ENCODE measurements around the gene LRTM1. TPM values are rescaled to one million over a fixed set of nuclear protein-coding genes. Genes with fewer than 3 reads are reported as not detected.
A peak's percentile ranks its signal among the peaks of the same experiment; 100 is the strongest.

LRTM1 gene
- total RNA-seq, 1 donor from 2014 or later = not detected

DNA sequence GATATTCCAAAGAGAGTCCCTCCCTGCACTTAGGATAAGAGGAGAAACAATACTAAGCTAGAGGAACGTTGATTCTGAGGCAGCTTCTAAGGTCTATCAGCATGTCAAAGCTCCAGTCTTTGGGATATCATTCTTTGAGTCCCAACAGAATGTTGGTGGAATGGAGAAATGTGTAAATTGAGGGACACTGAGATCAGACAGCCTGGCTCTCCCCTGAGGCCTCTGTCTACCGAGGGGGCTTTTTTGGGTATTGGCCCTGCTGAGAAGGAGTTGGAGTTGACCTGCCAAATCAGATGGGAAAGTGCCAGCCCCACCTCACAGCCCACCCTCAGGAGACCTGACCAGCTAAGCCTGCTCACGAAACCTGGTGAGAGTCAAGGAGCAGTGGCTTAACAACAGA, 27.6 kb upstream of the LRTM1 start:
- no peak for DNase-seq (ENCODE audit: low spot score, unreplicated experiment)
- TF ChIP-seq, protein P1, sequence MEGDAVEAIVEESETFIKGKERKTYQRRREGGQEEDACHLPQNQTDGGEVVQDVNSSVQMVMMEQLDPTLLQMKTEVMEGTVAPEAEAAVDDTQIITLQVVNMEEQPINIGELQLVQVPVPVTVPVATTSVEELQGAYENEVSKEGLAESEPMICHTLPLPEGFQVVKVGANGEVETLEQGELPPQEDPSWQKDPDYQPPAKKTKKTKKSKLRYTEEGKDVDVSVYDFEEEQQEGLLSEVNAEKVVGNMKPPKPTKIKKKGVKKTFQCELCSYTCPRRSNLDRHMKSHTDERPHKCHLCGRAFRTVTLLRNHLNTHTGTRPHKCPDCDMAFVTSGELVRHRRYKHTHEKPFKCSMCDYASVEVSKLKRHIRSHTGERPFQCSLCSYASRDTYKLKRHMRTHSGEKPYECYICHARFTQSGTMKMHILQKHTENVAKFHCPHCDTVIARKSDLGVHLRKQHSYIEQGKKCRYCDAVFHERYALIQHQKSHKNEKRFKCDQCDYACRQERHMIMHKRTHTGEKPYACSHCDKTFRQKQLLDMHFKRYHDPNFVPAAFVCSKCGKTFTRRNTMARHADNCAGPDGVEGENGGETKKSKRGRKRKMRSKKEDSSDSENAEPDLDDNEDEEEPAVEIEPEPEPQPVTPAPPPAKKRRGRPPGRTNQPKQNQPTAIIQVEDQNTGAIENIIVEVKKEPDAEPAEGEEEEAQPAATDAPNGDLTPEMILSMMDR (IDR thresholded peaks at IDR 0.05; ENCODE audit: unreplicated experiment) = no peak
- Mint-ChIP-seq H3K27ac (no peak overlapping the region), H3K4me1 (ENCODE audit: low read depth) (no peaks in the 10 kb centered on the region), H3K4me3 (ENCODE audit: low read depth) (no peak overlapping the region), H3K9me3 (ENCODE audit: low read depth) (no peaks in the 10 kb centered on the region), H3K36me3 (ENCODE audit: insufficient read depth) (no peaks in the 10 kb centered on the region), H3K27me3 (peaks cover 12% of the 10 kb centered on the region)

DNA sequence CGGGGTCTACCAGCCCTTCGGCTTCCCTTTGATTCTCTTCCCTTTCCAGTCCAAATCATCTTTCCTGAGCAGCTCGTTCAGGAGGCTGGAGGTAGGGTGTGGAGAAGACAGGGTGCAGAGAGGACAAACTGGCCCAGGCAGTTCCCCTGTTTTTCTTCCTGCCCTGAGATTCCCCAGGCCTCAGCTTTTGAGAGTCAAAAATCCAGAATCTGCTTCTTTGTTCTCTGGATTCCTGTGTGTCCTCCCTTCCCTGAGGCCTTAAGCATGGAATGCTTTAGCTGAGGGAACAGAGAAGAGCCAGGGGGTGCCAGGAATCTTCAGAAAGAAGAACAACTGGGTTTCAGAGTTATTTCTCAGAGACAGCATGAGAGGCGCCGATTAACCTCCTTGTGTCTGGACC, 26.7 kb upstream of the LRTM1 start:
- Mint-ChIP-seq H3K9me3 (ENCODE audit: low read depth) (no peaks in the 10 kb centered on the region), H3K27ac (no peak overlapping the region), H3K36me3 (ENCODE audit: insufficient read depth) (no peaks in the 10 kb centered on the region), H3K27me3 (peaks cover 15% of the 10 kb centered on the region), H3K4me3 (ENCODE audit: low read depth) (no peak overlapping the region), H3K4me1 (ENCODE audit: low read depth) (no peaks in the 10 kb centered on the region)
- no peak for DNase-seq (ENCODE audit: low spot score, unreplicated experiment)
- TF ChIP-seq, protein P1 (IDR thresholded peaks at IDR 0.05; ENCODE audit: unreplicated experiment) = no peak

DNA sequence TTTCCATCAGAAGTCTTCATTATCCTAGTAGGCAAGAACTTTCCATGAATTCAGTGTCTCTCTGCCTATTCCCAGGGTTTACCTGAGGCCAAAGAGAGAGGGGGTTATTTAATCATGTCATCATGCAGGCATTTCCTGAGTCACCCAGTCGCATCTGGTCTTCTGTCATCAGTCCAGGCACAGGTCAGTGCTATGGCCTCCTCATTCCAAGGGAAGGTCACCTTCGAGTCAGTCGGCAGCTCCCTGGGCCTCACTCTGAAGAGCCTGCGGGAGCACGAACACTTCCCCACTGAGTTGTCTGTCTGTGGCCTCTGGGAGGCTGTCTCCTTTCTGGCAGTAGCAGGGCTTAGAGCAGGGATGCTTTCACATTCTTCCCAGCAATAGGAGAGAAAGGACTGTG, 26.2 kb upstream of the LRTM1 start:
- Mint-ChIP-seq H3K27me3 (peaks cover 15% of the 10 kb centered on the region), H3K4me3 (ENCODE audit: low read depth) (no peak overlapping the region), H3K4me1 (ENCODE audit: low read depth) (no peaks in the 10 kb centered on the region), H3K27ac (peak overlapping the region; percentile 33), H3K9me3 (ENCODE audit: low read depth) (no peaks in the 10 kb centered on the region), H3K36me3 (ENCODE audit: insufficient read depth) (no peaks in the 10 kb centered on the region)
- no peak for DNase-seq (ENCODE audit: low spot score, unreplicated experiment)
- TF ChIP-seq, protein P1 (IDR thresholded peaks at IDR 0.05; ENCODE audit: unreplicated experiment) = no peak

DNA sequence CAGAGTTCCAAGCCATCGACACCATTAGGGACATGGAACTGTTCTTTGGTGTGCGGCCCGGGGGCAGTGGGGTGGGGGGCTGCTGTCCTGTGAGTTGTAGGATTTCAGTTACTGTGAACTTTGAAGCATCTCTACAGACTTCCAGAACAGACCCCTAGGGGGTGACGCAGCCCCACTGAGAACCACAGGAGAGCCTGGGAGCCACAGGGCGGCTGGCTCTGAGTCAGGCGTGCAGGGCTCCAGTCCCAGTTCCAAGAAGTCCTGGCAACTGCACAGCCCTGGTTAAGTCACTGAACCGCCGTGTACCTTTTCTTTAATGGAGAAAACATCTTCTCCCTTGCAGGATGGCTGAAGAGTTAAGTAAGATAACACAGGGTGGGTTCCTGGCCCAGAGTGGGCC, 23.5 kb upstream of the LRTM1 start:
- H3K36me3 Mint-ChIP-seq (ENCODE audit: insufficient read depth) = no peaks in the 10 kb centered on the region
- TF ChIP-seq, protein P1 (IDR thresholded peaks at IDR 0.05; ENCODE audit: unreplicated experiment) = peak; percentile 74
- no peaks in the 10 kb centered on the region for H3K9me3 Mint-ChIP-seq (ENCODE audit: low read depth)
- no peak overlapping the region for H3K27ac Mint-ChIP-seq
- no peak overlapping the region for H3K4me3 Mint-ChIP-seq (ENCODE audit: low read depth)
- H3K27me3 Mint-ChIP-seq = peaks cover 13% of the 10 kb centered on the region
- DNase-seq (ENCODE audit: low spot score, unreplicated experiment) = peak; percentile 47
- H3K4me1 Mint-ChIP-seq (ENCODE audit: low read depth) = no peaks in the 10 kb centered on the region

DNA sequence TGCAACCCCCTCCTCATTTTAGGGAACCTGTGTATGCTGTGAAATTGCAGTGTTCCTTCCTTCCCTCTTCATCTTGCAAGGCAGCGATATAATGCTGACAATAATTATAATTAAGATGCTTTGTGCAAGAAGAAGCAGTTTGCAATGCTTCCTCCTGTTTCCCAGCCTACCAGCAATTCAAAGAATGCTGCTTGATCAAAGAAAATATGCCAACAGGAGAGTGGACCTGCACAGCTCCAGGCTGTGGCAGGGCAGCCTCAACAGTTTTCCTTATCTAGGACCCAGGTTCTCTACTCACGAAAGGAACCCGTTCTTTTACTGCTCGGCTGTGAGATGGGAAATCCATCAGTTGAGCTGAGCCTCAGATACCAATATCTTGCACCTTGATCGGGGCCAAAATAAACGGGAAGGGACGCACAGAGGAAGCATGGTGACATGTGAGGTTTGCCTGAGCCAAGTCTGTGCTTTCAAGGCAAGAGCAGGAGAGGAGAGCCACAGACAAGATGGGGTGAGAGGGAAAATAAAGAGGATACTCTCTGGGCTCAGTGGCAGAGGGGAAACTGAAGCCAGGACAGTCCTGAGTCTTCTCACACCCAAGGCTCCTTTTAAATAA, 22.6 kb upstream of the LRTM1 start:
- Mint-ChIP-seq H3K27ac (no peak overlapping the region), H3K36me3 (ENCODE audit: insufficient read depth) (no peaks in the 10 kb centered on the region), H3K9me3 (ENCODE audit: low read depth) (no peaks in the 10 kb centered on the region), H3K27me3 (peaks cover 11% of the 10 kb centered on the region), H3K4me1 (ENCODE audit: low read depth) (no peaks in the 10 kb centered on the region), H3K4me3 (ENCODE audit: low read depth) (no peak overlapping the region)
- TF ChIP-seq, protein P1 (IDR thresholded peaks at IDR 0.05; ENCODE audit: unreplicated experiment) = no peak
- no peak for DNase-seq (ENCODE audit: low spot score, unreplicated experiment)
